Islet of Langerhans (tissue), 1 donor: ENCODE measurements around the gene CST4.
"Not testable (repeated sequence)": the region's sequence is repeated elsewhere in the genome, so short reads cannot be mapped to it uniquely, and the experiment has no call there.

ENCODE experiments used
- FAIRE-seq: peaks from one replicate; lab custom pipeline; 2011; peaks lifted over from hg19 to GRCh38; lab: Jason Lieb, UNC

CST4 gene

GRCh38 chr20:23687986-23688385, 852 bp downstream of the CST4 start:
- no peak for FAIRE-seq

- no peak for FAIRE-seq
Observed at GRCh38 chr20:23686046-23686750, 2.6 kb downstream of the CST4 start.

- FAIRE-seq = not testable (repeated sequence)
Observed at GRCh38 chr20:23685529-23685896, 3.3 kb downstream of the CST4 start.

- no peak for FAIRE-seq
Observed at GRCh38 chr20:23684261-23684660, 4.6 kb downstream of the CST4 start.

GRCh38 chr20:23683807-23684206, 5.0 kb downstream of the CST4 start:
- no peak for FAIRE-seq

- no peak for FAIRE-seq
Observed at GRCh38 chr20:23683281-23683680, 5.6 kb downstream of the CST4 start.

GRCh38 chr20:23680146-23680545, 8.7 kb downstream of the CST4 start:
- no peak for FAIRE-seq

- no peak for FAIRE-seq
Observed at GRCh38 chr20:23679133-23680092, 9.4 kb downstream of the CST4 start.

GRCh38 chr20:23673209-23673608, 15.6 kb downstream of the CST4 start:
- no peak for FAIRE-seq

- FAIRE-seq = no peak
Observed at GRCh38 chr20:23672158-23672557, 16.7 kb downstream of the CST4 start.

- no peak for FAIRE-seq
Observed at GRCh38 chr20:23671479-23671878, 17.4 kb downstream of the CST4 start.

GRCh38 chr20:23670361-23670760, 18.5 kb downstream of the CST4 start:
- FAIRE-seq = no peak

GRCh38 chr20:23669866-23670265, 19.0 kb downstream of the CST4 start:
- FAIRE-seq = no peak

GRCh38 chr20:23669327-23669726, 19.5 kb downstream of the CST4 start:
- FAIRE-seq = no peak

GRCh38 chr20:23668477-23668951, 20.3 kb downstream of the CST4 start:
- no peak for FAIRE-seq

- no peak for FAIRE-seq
Observed at GRCh38 chr20:23667666-23668065, 21.2 kb downstream of the CST4 start.

GRCh38 chr20:23666698-23667097, 22.1 kb downstream of the CST4 start:
- no peak for FAIRE-seq

- no peak for FAIRE-seq
Observed at GRCh38 chr20:23666189-23666588, 22.6 kb downstream of the CST4 start.

- no peak for FAIRE-seq
Observed at GRCh38 chr20:23664954-23665353, 23.9 kb downstream of the CST4 start.

- not testable (repeated sequence) for FAIRE-seq
Observed at GRCh38 chr20:23664046-23664445, 24.8 kb downstream of the CST4 start.

- no peak for FAIRE-seq
Observed at GRCh38 chr20:23663180-23663579, 25.7 kb downstream of the CST4 start.

GRCh38 chr20:23662276-23662870, 26.5 kb downstream of the CST4 start:
- FAIRE-seq = no peak

- FAIRE-seq = no peak
Observed at GRCh38 chr20:23661002-23661429, 27.8 kb downstream of the CST4 start.
